Measurements from ENCODE around the gene PLXND1.

The PLXND1 gene

DNA sequence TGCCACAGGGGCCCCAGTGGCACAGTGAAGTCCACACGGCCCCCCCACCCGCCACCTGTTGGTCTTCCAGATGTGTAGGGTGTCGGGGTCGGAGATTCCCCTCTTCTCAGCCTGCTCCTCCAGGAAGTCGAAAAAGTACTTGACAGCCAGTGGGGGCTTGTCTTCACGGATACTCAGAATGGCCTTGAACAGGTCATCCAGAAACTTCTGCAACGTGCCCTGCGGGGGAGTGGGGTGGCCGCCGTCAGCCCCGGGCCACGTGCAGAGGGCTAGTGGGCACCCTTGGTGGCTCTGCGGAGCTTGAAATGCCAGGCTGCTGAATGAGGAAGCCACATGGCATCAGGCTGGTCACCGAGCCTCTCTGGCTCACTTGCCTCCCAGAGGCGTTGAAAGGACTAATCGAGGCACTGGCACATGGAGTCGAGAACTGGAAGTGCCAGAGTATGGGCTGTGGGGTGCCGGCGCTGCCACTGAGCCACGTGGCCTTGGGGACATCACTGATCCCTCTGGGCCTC is 46.9 kb downstream of the PLXND1 start:
- no peak for TF ChIP-seq CTCF (IDR thresholded peaks at IDR 0.05; ENCODE audit: low read depth, low read length)
- H3K4me3 ChIP-seq (replicated peaks in 1 of 2; ENCODE audit: low read depth in 2 of 2, low read length in 2 of 2), result no peak overlapping the region
- DNase-seq (ENCODE audit: low read depth in 2 of 2), result no peak

DNA sequence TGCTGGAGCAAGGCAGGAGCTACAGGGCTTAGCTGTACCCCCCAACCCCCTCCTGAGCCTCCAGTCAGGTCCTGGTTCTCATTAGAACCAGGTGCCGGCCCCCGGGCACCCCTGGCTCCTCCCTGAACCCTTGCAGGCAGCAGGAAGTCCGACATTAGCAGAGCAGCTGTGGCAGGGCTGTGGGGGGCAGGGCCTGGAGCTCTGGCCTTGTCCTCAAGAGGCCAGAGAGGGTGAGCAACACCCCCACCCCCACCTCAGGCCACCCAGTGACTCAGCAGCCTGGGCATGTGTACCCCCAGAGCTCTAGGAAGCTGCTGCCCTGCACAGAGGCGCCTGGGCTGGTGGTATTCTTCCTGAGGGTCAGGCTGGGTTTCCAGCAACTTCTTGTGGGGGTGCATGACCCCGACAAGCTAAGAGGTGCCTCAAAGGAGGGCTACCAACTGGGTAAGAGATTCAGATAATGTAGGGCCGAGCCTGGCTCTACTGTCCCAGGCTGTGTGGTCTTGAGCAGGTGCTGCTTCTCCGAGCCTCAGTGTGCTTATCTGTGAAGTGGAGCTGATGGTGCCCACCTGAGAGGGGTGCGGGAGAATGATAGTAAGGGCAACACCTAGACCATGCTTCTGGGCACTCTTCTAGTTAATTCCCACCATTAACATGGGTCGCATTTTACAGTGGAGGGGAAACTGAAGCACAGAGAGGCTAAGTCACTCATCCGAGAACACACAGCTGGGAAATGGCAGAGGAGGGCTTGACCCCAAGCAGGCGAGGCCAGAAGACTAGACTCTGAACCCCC is 47.5 kb downstream of the PLXND1 start:
- peak; percentile 78 to 84 for DNase-seq (ENCODE audit: low read depth in 2 of 2)
- TF ChIP-seq CTCF (IDR thresholded peaks at IDR 0.05; ENCODE audit: low read depth, low read length), result no peak
- no peak overlapping the region for H3K4me3 ChIP-seq (replicated peaks in 1 of 2; ENCODE audit: low read depth in 2 of 2, low read length in 2 of 2)

GRCh38 chr3:129558081-129558771 is 48.2 kb downstream of the PLXND1 start:
- no peak for DNase-seq (ENCODE audit: low read depth in 2 of 2)
- H3K4me3 ChIP-seq (replicated peaks in 1 of 2; ENCODE audit: low read depth in 2 of 2, low read length in 2 of 2), result no peak overlapping the region
- TF ChIP-seq CTCF (IDR thresholded peaks at IDR 0.05; ENCODE audit: low read depth, low read length), result no peak

GRCh38 chr3:129557548-129557894 is 49.0 kb downstream of the PLXND1 start:
- no peak overlapping the region for H3K4me3 ChIP-seq (replicated peaks in 1 of 2; ENCODE audit: low read depth in 2 of 2, low read length in 2 of 2)
- DNase-seq (ENCODE audit: low read depth in 2 of 2), result peak in 1 of 2 donors; percentile 73
- no peak for TF ChIP-seq CTCF (IDR thresholded peaks at IDR 0.05; ENCODE audit: low read depth, low read length)

GRCh38 chr3:129556890-129557547 is 49.5 kb downstream of the PLXND1 start:
- no peak for TF ChIP-seq CTCF (IDR thresholded peaks at IDR 0.05; ENCODE audit: low read depth, low read length)
- no peak for DNase-seq (ENCODE audit: low read depth in 2 of 2)
- no peak overlapping the region for H3K4me3 ChIP-seq (replicated peaks in 1 of 2; ENCODE audit: low read depth in 2 of 2, low read length in 2 of 2)

GRCh38 chr3:129556358-129556695 is 50.1 kb downstream of the PLXND1 start:
- no peak overlapping the region for H3K4me3 ChIP-seq (replicated peaks in 1 of 2; ENCODE audit: low read depth in 2 of 2, low read length in 2 of 2)
- no peak for DNase-seq (ENCODE audit: low read depth in 2 of 2)
- no peak for TF ChIP-seq CTCF (IDR thresholded peaks at IDR 0.05; ENCODE audit: low read depth, low read length)
